Activated naive CD4-positive, alpha-beta T cell (primary cell): ENCODE measurements around the gene MYOF.
"Not testable (repeated sequence)": the region's sequence is repeated elsewhere in the genome, so short reads cannot be mapped to it uniquely, and the experiment has no call there.

Experiments used
- DNase-seq, 4 experiments: peaks; one replicate each; lab custom pipeline; 2025; lab: John Stamatoyannopoulos, UW

MYOF gene

DNA sequence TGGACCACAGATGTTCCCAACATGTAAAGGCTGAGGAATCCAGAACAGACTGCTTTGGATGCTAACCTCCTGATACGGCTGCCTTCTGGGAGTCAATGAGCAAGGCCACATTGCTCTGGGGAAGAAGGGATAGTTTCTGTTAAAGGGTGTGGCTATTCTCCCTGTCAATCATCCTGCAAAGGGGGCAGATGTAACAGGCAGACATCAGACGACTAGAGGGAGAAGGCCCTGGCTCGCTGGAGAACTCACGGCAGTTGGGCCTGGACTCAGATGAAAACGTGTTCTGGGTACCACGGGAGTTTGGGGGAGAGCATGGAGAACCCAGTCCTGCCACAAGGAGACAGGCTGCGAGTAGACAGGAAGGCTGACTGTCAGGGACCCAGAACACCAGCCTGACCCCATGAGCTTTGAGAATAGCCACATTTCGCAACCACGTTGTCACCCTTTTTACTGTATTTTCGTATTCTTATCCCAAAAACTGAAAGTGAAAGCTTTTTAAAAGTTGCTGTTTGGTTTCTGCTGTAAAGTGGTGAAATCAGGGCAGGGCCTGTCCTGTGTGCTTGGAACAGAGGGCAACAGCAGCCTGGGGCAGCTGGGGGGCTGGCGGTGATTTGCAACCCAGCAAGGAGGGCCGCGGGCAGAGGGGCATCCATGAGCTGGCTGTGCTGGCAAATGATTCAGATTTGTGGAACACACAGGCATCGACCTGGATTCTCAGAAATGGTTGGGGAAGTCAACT, 95.3 kb downstream of the MYOF start:
- DNase-seq, result no peak

DNA sequence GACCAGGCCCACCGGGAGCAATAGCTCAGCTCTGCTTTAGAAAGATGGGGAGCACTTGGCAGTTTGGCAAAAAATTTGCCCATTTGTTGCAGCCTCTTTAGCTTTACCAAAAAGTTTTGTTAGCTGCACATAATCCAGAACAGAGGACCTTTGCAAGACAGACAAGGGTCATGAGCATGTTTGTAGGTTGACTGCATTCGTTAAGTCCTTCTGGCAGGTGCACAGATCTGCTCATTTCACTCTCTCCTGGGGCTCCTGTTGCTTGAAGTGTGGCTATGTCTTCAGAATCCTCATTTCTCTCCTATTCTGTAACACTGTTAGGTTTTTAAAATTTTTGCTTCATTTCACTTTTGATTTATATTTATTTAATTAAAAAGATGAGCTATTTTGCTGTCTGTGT, 96.8 kb downstream of the MYOF start:
- DNase-seq, result no peak

- no peak for DNase-seq
Observed at GRCh38 chr10:93384006-93384405, 98.1 kb downstream of the MYOF start.

- no peak for DNase-seq
Observed at GRCh38 chr10:93383562-93383981, 98.6 kb downstream of the MYOF start.

DNA sequence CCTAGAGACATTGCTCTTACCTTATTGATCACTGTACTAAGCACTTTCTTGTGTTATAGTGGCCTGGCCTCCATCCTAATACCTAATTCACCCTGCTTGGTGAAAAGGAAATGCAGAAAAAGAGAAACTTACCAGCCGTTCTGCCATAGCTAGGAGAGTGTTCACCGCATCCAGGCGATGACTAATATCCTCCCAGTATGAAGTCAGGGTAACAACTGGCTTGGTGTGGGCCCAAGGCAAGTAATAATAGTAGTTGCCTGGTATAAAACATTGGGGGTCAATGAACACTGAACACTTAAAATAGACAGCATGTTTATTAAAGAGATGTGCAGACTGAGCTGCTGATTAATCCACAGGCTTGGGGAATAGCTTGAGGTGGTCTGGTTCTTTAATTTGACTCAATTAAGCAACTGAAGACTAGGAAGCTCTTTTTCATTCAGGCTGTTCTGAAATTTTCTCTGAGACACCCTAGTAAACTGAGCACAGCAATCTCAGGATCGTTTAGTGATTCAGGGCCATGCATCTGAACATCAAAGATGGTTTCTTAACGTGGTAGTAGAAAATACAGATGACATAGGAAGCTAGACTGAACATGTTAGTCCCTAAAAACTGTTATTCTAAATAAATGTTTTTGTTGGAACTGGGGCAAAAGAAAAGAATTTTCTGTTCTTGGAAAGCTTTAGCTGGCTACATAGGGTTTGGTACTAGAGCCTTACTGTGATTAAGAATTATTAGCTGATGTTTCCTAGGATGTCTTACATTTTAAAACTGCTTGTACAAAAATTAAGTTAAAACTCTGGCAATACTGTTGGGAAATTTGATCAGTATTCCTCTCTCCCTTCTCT, 102.2 kb downstream of the MYOF start:
- no peak for DNase-seq

GRCh38 chr10:93378997-93379730, 103.0 kb downstream of the MYOF start:
- DNase-seq, result no peak

DNA sequence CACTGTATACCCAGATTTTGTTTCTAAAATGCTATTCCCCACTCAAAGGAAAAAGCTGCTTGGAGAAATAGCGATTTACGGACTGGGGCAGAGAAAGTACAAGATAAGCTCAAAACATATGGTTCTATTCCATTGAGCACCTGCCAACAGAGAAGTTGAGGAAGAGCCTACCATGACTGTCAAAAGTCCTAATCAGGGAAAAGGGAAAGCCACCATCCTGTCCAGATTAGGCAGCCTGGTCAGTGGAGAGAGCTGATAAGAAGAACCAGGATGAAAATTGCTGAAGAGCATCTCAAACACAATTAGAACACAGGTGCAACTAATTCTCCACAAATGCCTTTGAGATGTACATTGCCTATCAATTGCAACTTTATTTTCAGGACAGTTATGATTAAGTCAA, 104.1 kb downstream of the MYOF start:
- no peak for DNase-seq

GRCh38 chr10:93376372-93377293, 105.5 kb downstream of the MYOF start:
- peak in 1 of 4 experiments; percentile 5 for DNase-seq

GRCh38 chr10:93370961-93371360, 111.2 kb downstream of the MYOF start:
- DNase-seq, result no peak

GRCh38 chr10:93369588-93370164, 112.5 kb downstream of the MYOF start:
- no peak for DNase-seq

DNA sequence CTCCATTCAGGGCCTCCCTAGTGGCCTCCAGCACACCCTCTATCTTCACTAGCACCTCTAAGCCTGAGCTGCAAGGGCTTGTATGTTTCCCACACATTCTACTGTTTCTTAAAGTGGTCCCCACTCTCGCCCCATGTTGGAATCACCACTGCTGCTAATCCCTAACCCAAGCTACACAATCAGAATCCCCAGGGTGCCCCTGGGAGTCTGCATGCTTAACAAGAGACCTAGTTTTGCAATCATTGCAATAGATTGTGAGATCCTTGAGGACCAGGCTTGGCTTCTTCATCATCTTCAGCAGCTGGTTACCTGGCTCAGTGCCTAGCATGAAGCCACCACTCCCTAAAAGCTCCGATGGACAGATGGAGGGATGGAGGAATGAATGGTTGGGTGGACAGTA, 113.9 kb downstream of the MYOF start:
- DNase-seq, result no peak

- DNase-seq, result no peak
Observed at GRCh38 chr10:93367664-93368063, 114.5 kb downstream of the MYOF start.

DNA sequence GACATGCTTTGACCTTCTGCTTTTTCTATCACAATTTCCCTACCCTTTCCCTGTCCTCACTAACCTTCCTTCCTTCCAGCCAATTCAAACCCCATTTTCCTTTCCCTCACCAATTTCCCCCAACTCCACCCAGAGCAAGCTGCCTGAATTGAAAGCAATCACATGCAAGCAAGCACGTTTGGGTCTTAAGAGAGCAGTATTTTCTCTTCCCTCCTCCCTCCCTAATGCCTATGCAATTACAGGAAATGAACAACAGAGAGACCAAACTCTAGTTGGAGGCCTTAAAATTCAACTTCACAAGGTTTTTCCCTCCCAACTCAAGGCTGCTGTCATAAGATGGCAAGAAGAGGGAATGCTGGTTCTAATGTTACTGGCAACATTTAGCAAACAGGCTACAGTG, 117.2 kb downstream of the MYOF start:
- DNase-seq, result no peak

DNA sequence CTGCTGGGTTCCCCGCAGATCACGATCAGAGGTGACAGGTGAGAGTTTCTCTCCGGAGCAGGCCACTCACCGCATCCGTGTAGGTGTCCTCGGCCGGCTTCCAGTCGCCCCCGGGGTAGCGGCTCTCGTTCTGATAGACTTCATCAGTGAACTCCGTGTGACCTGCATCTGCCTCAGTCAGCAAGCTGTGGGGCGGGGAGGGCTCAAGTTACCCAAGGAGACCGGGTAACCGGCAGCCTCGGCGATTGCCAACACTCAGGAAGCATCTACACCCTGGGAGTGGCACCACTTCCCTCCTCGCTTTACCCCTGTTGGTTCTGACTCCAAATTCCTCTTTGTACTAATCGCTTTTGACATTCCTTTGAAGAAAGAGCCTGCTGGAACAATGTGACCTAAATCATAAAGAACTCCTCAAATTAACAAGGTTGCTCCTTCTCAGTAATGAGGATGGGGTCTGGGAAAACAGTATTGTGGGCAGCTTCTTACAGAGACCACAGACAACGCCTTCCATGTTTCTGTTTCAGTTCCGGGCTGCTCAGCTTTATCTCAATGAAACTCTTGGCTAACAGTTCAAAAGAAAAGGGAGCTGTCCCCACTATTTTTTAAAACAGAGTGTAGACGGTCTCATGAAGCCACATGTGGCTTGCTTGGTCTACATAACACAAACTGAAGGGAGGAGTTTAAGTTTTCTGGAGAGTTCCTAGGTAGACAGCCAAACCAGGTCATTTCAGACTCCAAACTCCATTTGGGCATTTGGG, 118.1 kb downstream of the MYOF start:
- DNase-seq, result no peak

GRCh38 chr10:93358398-93358797, 123.7 kb downstream of the MYOF start:
- not testable (repeated sequence) for DNase-seq

GRCh38 chr10:93357680-93358079, 124.5 kb downstream of the MYOF start:
- DNase-seq, result no peak

DNA sequence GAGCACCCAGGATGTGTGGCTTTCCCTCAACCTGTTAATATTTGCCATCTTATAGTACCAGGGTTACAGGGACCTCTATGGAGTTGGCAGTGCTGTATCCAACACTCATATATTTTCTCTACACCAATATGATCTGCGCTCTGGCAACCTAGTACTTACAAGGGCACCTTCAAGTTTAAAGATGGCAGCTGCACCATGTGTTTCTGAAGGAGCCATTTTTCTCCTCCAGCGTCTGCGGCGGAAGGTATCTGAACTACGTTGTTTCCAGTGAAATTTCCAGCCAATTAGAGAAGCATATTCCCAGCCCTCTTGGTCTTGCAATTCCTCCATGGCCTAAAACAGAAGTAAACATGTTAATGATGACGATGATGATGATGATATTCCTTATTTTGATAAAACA, 125.6 kb downstream of the MYOF start:
- DNase-seq, result no peak

GRCh38 chr10:93352638-93353383, 129.3 kb downstream of the MYOF start:
- no peak for DNase-seq

DNA sequence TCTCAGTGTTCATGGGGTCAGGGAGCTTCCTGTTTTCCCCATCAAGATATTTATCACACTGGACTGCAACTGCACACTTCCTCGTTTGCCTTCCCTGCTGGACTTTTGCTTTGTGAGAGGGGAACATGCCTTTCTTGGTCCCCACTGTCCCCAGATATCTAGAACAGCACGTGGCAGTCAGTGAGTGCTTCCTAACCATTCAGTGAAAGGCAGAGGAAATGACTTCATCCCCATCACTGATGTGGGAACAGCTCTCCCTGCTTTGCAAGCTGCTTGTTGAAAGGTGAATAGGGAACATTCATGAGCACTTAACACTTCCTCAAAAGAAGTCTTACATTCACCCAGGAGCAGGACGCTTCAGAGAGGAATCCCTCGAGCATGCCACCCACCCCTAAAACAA, 135.4 kb downstream of the MYOF start:
- no peak for DNase-seq

- DNase-seq, result no peak
Observed at GRCh38 chr10:93346108-93346507, 136.0 kb downstream of the MYOF start.
